Fibroblast of villous mesenchyme (primary cell): Measurements from ENCODE around the gene FCSK. TPM values are rescaled to one million over a fixed set of nuclear protein-coding genes. Genes with fewer than 3 reads are reported as not detected.

Experiments used
- DNase-seq: peaks from one replicate; pipeline ENCODE4 v3.0.0-alpha.2; 2010; ENCODE audit warnings: low read depth
- H3K4me3 ChIP-seq: 2 replicates; pipeline ENCODE4 v1.5.1; 2011; ENCODE audit warnings: low read depth, mild to moderate bottlenecking, low read length
- total RNA-seq: library from RNA; depleted of rRNA; stranded (reverse); fragments of >200 nt; gene quantifications from 2 replicates; pipeline ENCODE4 v1.2.3, GENCODE V29; 2012
- TF ChIP-seq, protein P1 (sequence below): IDR thresholded peaks from 2 replicates; pipeline ENCODE4 v1.5.1; 2012; ENCODE audit warnings: low read depth, mild to moderate bottlenecking, low read length; ENCODE audit not compliant: insufficient read depth

Gene FCSK
- total RNA-seq, 1 donor: 9.5 TPM

DNA sequence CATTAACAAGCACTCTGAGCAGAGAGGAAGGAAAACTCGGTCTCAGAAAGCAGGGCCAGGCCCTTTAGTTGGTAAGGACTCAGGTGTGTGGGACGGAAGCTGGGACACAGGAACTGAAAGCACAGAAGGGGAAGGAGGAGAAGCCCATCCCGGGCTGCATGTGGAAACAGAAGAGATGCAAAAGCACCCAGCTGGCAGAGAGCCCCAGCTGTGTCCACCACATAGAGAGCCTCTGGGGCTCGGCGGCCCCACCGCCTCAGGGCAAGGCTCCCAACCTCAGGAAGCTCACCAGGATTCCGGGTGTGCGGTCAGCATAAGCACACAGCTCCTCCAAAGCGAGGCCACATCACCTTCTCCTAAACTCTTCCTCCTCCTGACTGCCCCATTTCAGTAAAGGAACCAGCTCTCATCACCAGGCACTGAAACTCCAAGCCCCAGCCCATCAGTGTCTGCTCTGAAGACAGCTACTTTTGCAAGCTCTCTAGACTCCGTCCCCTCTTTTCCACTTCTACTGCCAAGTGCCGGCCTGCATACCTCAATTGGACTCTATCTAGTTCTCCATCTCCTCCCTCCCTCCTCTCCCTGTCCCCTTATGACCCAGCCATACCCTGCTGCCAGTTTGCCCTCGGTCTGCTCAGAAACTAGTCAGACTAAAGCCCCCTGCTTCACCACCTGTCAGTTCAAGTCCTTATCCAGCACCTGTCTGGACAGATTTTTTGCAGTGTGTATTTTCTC lies 21.5 kb upstream of the FCSK start:
- DNase-seq: peak; percentile 60
- TF ChIP-seq, protein P1, sequence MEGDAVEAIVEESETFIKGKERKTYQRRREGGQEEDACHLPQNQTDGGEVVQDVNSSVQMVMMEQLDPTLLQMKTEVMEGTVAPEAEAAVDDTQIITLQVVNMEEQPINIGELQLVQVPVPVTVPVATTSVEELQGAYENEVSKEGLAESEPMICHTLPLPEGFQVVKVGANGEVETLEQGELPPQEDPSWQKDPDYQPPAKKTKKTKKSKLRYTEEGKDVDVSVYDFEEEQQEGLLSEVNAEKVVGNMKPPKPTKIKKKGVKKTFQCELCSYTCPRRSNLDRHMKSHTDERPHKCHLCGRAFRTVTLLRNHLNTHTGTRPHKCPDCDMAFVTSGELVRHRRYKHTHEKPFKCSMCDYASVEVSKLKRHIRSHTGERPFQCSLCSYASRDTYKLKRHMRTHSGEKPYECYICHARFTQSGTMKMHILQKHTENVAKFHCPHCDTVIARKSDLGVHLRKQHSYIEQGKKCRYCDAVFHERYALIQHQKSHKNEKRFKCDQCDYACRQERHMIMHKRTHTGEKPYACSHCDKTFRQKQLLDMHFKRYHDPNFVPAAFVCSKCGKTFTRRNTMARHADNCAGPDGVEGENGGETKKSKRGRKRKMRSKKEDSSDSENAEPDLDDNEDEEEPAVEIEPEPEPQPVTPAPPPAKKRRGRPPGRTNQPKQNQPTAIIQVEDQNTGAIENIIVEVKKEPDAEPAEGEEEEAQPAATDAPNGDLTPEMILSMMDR: no peak
- peak overlapping the region; percentile 23 for H3K4me3 ChIP-seq

DNA sequence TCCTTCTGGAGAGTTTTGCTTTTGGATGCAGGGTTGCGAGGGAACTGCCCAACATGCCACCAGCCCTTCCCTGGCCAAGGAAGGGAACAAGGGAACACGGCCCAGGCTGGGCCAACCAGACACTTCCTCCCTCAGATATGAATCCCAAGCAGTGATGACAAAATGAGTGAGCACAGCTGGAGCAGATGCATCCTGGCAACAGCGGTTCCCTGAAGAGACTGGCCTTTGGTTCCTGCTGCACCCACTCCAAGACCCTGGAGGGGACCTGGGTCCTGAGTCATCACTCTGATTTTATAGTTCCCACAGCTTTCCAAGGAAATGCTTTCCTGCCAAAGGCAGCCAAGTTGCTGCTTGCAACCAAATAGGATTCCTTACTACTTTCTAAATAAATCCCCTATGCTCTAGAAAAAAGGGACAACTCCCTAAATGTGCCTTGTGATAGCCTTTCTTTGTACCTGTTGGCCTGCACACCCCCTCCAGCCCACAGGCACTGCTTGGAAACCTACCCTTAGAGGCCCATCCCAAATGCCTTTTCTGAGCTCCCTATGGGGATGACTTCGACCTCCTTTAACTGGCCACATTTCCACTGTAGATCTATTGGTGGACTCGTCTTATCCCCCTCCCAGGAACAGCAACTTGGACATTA lies 20.8 kb upstream of the FCSK start:
- H3K4me3 ChIP-seq: peak overlapping the region; percentile 23
- TF ChIP-seq, protein P1: no peak

DNA sequence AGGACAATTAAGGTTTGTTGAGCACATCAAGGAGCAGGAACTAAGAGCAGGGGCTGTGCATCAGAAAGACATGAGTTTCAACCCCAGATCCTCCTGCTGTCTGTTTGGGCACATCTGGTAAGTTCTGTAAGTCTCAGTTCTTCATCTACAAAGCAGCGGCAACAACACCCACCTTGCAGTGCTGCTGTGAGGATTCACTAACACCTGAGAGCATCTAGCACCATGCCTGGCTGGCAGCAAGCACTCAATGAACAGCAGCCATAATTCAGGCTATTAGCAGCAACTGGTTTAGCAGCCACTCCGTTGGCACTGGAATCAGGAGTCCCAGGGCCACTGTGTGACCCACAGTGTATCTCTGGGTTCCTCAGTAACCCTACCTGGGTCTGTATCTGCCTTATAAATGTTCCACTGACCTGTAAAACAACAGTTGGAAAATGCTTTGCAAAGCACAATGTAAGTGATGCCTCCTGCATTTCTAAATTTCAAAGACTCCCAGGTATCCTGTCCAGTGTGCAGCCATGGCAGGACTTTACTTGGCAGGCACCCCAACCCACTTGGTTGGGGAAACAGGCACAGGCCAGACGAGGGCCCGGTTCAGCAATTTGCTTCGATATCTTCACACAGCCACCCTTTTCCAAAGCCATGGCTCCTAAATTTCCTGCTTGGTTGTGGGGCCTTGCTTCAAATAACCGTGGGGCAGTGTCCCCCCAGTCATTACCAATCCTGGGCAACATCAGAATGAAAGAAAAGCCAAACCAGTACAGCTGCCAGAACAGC lies 19.7 kb upstream of the FCSK start:
- no peak overlapping the region for H3K4me3 ChIP-seq
- TF ChIP-seq, protein P1: no peak
- DNase-seq: no peak

More for the DNA sequence above, 20.8 kb upstream of the FCSK start:
- peak; percentile 96 for DNase-seq

DNA sequence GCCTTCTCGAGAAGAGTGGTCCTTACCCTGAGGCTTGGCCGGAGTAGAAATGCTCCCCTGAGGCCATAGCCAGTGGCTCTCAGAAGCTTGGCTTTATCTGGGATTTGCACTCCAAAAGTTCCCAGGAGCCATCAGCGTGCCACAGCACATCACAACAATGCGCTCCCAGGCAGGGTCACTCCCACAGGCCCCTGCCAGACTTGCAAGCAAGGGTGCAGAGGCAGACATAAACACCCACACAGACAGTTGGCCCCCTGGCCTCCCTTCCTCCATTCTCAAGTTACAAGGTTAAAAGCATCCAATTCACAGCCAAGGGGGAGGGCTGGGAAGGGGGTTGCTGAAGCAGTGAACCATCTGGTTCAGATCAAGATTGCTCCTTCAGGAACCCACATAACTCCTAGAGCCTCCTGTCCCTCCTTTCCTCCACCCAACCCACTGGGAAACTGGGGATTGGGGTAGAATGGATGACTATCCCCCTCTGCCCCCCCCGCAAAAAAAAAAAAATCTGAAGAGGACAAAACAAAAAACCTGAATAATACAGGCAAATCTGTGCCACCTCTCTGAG lies 17.3 kb upstream of the FCSK start:
- peak overlapping the region; percentile 70 for H3K4me3 ChIP-seq
- DNase-seq: peak; percentile 99
- TF ChIP-seq, protein P1: no peak

GRCh38 chr16:70437582-70438557 lies 16.5 kb upstream of the FCSK start:
- H3K4me3 ChIP-seq: peak overlapping the region; percentile 70
- DNase-seq: peak; percentile 62
- TF ChIP-seq, protein P1: no peak

GRCh38 chr16:70438585-70438968 lies 15.8 kb upstream of the FCSK start:
- DNase-seq: no peak
- H3K4me3 ChIP-seq: peak overlapping the region; percentile 70
- TF ChIP-seq, protein P1: no peak
